ENCODE results near the gene HDAC6. TPM values are rescaled to one million over a fixed set of nuclear protein-coding genes. Genes with fewer than 3 reads are reported as not detected.
"Not testable (repeated sequence)": the region's sequence is repeated elsewhere in the genome, so short reads cannot be mapped to it uniquely, and the experiment has no call there.

Gene HDAC6
- total RNA-seq, 1 donor, result 29.4 TPM

GRCh38 chrX:48813644-48814043 lies 11.8 kb downstream of the HDAC6 start:
- DNase-seq (ENCODE audit: low read depth), result no peak
- no peak overlapping the region for H3K4me3 ChIP-seq (ENCODE audit: low read depth, low read length)
- TF ChIP-seq CTCF (IDR thresholded peaks at IDR 0.05; ENCODE audit: insufficient read depth, low read depth, low read length), result no peak

DNA sequence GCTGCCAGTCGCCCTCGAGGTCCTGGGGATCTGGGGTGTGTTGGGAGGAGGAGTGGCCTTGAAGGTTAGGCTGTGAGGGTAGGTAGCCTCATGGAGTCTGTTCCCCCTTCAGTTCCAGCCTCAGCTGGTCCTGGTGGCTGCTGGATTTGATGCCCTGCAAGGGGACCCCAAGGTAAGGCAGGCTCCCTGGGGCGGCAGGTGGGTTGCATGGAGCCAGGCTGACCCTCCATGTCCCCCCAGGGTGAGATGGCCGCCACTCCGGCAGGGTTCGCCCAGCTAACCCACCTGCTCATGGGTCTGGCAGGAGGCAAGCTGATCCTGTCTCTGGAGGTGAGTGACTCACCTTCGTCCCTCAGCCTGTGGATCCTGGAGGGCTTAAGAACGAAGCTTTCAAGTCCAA lies 12.9 kb downstream of the HDAC6 start:
- no peak for DNase-seq (ENCODE audit: low read depth)
- H3K4me3 ChIP-seq (ENCODE audit: low read depth, low read length), result no peak overlapping the region
- no peak for TF ChIP-seq CTCF (IDR thresholded peaks at IDR 0.05; ENCODE audit: insufficient read depth, low read depth, low read length)

GRCh38 chrX:48815266-48815665 lies 13.4 kb downstream of the HDAC6 start:
- TF ChIP-seq CTCF (IDR thresholded peaks at IDR 0.05; ENCODE audit: insufficient read depth, low read depth, low read length), result no peak
- no peak overlapping the region for H3K4me3 ChIP-seq (ENCODE audit: low read depth, low read length)
- no peak for DNase-seq (ENCODE audit: low read depth)

DNA sequence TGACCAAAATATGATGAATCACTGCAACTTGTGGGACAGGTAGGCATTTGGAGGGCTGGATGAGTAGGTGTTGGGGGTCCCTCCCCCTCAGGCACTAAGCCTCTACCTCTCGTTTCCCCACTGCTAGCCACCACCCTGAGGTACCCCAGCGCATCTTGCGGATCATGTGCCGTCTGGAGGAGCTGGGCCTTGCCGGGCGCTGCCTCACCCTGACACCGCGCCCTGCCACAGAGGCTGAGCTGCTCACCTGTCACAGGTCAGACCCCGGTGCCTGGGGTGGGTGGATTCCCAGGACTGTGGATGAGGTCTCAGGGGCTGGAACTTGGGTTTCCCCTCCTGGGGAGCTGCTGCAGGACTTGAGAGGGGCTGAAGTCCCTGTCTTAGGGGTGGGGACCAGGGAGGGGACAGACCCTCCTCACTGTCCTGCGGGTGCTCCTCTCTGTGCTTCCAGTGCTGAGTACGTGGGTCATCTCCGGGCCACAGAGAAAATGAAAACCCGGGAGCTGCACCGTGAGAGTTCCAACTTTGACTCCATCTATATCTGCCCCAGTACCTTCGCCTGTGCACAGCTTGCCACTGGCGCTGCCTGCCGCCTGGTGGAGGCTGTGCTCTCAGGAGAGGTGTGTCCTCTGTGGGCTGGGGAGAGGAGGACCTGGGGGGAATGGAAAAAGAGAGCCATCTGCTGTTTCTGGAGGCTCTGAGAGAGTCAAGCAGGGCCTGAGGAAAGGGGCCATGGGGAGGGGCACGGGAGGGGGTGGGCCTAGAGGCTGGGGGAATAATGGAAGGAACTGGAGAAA lies 14.3 kb downstream of the HDAC6 start:
- TF ChIP-seq CTCF (IDR thresholded peaks at IDR 0.05; ENCODE audit: insufficient read depth, low read depth, low read length), result no peak
- DNase-seq (ENCODE audit: low read depth), result no peak

GRCh38 chrX:48818098-48818497 lies 16.2 kb downstream of the HDAC6 start:
- TF ChIP-seq CTCF (IDR thresholded peaks at IDR 0.05; ENCODE audit: insufficient read depth, low read depth, low read length), result no peak
- no peak for DNase-seq (ENCODE audit: low read depth)

More for the DNA sequence above, 14.3 kb downstream of the HDAC6 start:
- no peak overlapping the region for H3K4me3 ChIP-seq (ENCODE audit: low read depth, low read length)

GRCh38 chrX:48818866-48819265 lies 17.0 kb downstream of the HDAC6 start:
- no peak for TF ChIP-seq CTCF (IDR thresholded peaks at IDR 0.05; ENCODE audit: insufficient read depth, low read depth, low read length)
- DNase-seq (ENCODE audit: low read depth), result no peak
- no peak overlapping the region for H3K4me3 ChIP-seq (ENCODE audit: low read depth, low read length)

More at GRCh38 chrX:48818098-48818497, 16.2 kb downstream of the HDAC6 start:
- no peak overlapping the region for H3K4me3 ChIP-seq (ENCODE audit: low read depth, low read length)

DNA sequence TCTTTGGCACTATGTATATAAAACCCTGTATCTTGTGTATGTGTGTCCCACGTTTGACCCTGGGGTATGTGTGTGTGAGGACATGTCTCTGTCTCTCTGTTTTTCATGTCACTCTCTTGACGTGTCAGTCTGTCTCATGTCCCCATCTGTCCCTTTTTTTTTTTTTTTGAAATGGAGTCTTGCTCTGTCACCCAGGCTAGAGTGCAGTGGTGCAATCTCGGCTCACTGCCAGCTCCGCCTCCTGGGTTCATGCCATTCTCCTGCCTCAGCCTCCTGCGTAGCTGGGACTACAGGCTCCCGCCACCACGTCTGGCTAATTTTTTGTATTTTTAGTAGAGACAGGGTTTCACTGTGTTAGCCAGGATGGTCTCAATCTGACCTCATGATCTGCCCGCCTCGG lies 17.5 kb downstream of the HDAC6 start:
- not testable (repeated sequence) for H3K4me3 ChIP-seq (ENCODE audit: low read depth, low read length); DNase-seq (ENCODE audit: low read depth)

Data from fibroblast of villous mesenchyme (primary cell).